DOHH2 (cell line): ENCODE results near the gene CERS6.

Experiments
- EZH2phosphoT487 ChIP-seq: fragments of 200-600 bp; sonication (generic); IDR thresholded peaks from 2 replicates; pipeline ENCODE4 v1.6.1; 2017; ENCODE audit warnings: borderline replicate concordance, mild to moderate bottlenecking, antibody characterized with exemption, low read length, moderate library complexity, mixed read lengths
- TF ChIP-seq, protein P1 (sequence below): fragments of 200-600 bp; sonication (generic); IDR thresholded peaks from one replicate; pipeline ENCODE4 v1.5.1; 2014; ENCODE audit warnings: antibody characterized with exemption, mild to moderate bottlenecking, low read depth, low read length; ENCODE audit not compliant: poor library complexity, severe bottlenecking

DNA sequence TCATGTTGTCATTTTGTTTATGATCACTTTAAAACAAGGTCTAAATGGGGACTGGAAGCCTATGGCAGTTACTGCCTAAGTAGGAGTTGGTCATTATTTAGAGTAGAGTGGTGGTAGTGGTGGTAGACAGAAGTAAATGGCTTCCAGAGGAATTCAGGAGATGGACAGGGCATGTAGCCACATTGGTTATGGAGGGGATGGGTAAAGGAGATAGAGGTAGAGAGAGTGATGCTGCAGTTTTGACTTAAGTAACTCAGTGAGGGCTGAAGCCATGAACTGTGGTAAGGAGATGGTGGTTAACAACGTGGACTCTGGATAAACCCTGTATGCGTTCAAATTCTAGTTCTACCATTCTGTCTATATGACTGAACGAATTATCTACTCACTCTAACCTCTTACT, 284.7 kb downstream of the CERS6 start:
- TF ChIP-seq, protein P1, sequence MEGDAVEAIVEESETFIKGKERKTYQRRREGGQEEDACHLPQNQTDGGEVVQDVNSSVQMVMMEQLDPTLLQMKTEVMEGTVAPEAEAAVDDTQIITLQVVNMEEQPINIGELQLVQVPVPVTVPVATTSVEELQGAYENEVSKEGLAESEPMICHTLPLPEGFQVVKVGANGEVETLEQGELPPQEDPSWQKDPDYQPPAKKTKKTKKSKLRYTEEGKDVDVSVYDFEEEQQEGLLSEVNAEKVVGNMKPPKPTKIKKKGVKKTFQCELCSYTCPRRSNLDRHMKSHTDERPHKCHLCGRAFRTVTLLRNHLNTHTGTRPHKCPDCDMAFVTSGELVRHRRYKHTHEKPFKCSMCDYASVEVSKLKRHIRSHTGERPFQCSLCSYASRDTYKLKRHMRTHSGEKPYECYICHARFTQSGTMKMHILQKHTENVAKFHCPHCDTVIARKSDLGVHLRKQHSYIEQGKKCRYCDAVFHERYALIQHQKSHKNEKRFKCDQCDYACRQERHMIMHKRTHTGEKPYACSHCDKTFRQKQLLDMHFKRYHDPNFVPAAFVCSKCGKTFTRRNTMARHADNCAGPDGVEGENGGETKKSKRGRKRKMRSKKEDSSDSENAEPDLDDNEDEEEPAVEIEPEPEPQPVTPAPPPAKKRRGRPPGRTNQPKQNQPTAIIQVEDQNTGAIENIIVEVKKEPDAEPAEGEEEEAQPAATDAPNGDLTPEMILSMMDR = no peak
- no peak for TF ChIP-seq EZH2phosphoT487
